ENCODE measurements around the gene EPAS1. TPM values are rescaled to one million over a fixed set of nuclear protein-coding genes. Genes with fewer than 3 reads are reported as not detected.

The EPAS1 gene
- polyA plus RNA-seq, 2 of the 4 experiments (the other 2 are of a cell fraction): 128 to 143 TPM

DNA sequence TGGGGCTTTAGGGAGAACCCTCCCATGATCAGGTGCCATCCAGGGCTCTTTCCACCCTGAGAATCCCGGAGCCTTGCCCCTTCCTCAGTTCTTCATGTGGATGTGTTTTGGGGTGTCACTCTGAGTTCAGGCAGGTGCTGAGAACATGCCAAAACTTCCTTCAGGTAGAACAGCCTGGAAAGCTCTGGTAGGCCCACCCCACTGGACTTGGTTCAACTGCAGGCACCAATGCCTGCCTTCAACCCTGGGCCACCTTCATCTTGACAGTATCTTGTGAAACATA, 85.8 kb downstream of the EPAS1 start:
- CTCF ChIA-PET: interaction anchor here (0.6 to 0.9 kb wide), 2 partner anchors 27 to 79 kb away, joined by 3 read pairs; no protein-coding TSS in a partner anchor
- POLR2A ChIA-PET: no interaction called here
- Histone ChIP-seq H3K9me3 (no peaks in the 10 kb centered on the region), H3K4me3 (no peak overlapping the region), H3K27ac (no peak overlapping the region), H3K4me1 (peaks cover 20% of the 10 kb centered on the region), H3K4me2 (no peak overlapping the region)
- no peak for DNase-seq (ENCODE audit: low read depth in 1 of 2, low spot score in 1 of 2)
- 90% methylated on average over 1 of the region's 1 CpG for WGBS (ENCODE audit: missing lambda C conversion rate)
- no peak for ATAC-seq
- TF ChIP-seq, protein P1, sequence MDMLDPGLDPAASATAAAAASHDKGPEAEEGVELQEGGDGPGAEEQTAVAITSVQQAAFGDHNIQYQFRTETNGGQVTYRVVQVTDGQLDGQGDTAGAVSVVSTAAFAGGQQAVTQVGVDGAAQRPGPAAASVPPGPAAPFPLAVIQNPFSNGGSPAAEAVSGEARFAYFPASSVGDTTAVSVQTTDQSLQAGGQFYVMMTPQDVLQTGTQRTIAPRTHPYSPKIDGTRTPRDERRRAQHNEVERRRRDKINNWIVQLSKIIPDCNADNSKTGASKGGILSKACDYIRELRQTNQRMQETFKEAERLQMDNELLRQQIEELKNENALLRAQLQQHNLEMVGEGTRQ (IDR thresholded peaks at IDR 0.05): no peak
- TF ChIP-seq RARB (CRISPR knock-in tag; IDR thresholded peaks at IDR 0.05) (no peak), RAD21 (conservative IDR thresholded peaks at IDR 0.05 in 1 of 2, IDR thresholded peaks at IDR 0.05 in 1 of 2) (no peak), HDAC2 (IDR thresholded peaks at IDR 0.05) (no peak), TP53 (CRISPR knock-in tag; IDR thresholded peaks at IDR 0.05) (no peak), EHMT2 (IDR thresholded peaks at IDR 0.05; ENCODE audit: low read depth) (no peak), JUNB (IDR thresholded peaks at IDR 0.05) (no peak), TFCP2L1 (CRISPR knock-in tag; IDR thresholded peaks at IDR 0.05) (no peak)
- no peak for FAIRE-seq

DNA sequence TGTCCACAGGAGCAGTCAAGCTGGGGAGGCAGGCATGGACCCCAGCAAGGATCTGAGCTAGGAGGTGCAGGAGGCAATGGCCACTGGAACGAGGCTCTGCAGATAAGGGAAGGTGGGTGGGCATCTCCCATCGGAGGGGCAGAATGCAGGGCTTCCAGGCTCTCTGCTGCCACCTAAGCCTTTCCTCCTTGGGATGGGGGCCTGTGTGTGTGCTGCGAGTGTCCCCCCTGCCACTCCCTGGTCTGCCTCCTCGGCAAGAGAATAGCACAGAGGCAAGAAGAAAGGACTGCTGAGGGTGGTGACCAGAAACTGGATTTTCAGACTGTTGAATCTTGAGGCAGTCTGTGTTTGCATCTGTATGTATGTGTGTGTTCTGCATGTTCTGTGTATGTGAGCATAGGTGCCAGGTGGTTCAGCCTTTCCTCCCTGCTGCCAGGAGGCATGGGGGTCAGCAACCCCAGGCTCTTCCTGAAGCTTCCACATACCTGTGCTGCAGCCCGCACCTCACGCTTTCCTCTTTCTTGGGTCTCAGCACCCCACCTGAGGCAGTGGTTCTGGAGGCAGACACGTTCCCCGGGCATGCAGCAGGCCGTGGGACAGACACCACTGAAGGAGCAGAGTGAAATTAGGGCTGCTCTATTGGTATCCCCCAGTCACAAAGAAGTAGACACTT, 86.7 kb downstream of the EPAS1 start:
- CTCF ChIA-PET: interaction anchor here (0.9 to 3.1 kb wide), 6 partner anchors 18 to 131 kb away, joined by 3 to 15 read pairs (median 3); no protein-coding TSS in a partner anchor
- no peaks in the 10 kb centered on the region for H3K9me3 ChIP-seq

DNA sequence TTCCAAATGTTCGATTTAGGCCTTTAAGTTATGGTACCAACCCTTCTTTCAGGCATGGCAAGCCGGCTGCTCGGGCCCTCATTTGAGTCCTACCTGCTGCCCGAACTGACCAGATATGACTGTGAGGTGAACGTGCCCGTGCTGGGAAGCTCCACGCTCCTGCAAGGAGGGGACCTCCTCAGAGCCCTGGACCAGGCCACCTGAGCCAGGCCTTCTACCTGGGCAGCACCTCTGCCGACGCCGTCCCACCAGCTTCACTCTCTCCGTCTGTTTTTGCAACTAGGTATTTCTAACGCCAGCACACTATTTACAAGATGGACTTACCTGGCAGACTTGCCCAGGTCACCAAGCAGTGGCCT, 87.2 kb downstream of the EPAS1 start:
- Histone ChIP-seq H3K9me3 (no peaks in the 10 kb centered on the region), H3K27ac (peak overlapping the region in 1 of 2 experiments; percentile 18; a peak in 1 of 6 replicates), H3K4me1 (peaks cover 20% of the 10 kb centered on the region), H3K4me2 (no peak overlapping the region), H3K4me3 (no peak overlapping the region)
- CTCF ChIA-PET: interaction anchor here (0.7 to 3.1 kb wide), 8 partner anchors 19 to 322 kb away, joined by 3 to 15 read pairs (median 3); no protein-coding TSS in a partner anchor
- no peak for FAIRE-seq
- POLR2A ChIA-PET: no interaction called here
- TF ChIP-seq, protein P2, sequence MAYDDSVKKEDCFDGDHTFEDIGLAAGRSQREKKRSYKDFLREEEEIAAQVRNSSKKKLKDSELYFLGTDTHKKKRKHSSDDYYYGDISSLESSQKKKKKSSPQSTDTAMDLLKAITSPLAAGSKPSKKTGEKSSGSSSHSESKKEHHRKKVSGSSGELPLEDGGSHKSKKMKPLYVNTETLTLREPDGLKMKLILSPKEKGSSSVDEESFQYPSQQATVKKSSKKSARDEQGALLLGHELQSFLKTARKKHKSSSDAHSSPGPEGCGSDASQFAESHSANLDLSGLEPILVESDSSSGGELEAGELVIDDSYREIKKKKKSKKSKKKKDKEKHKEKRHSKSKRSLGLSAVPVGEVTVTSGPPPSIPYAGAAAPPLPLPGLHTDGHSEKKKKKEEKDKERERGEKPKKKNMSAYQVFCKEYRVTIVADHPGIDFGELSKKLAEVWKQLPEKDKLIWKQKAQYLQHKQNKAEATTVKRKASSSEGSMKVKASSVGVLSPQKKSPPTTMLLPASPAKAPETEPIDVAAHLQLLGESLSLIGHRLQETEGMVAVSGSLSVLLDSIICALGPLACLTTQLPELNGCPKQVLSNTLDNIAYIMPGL (CRISPR knock-in tag; IDR thresholded peaks at IDR 0.05; ENCODE audit: borderline replicate concordance): no peak
- TF ChIP-seq ZSCAN20 (CRISPR knock-in tag; IDR thresholded peaks at IDR 0.05) (no peak), BHLHE40 (IDR thresholded peaks at IDR 0.05; ENCODE audit: low read depth, low read length) (no peak), ZNF302 (CRISPR knock-in tag; IDR thresholded peaks at IDR 0.05) (no peak), RAD21 (conservative IDR thresholded peaks at IDR 0.05 in 1 of 2, IDR thresholded peaks at IDR 0.05 in 1 of 2) (no peak), TP53 (CRISPR knock-in tag; IDR thresholded peaks at IDR 0.05) (no peak)
- TF ChIP-seq, protein P1 (IDR thresholded peaks at IDR 0.05): no peak
- TF ChIP-seq, protein P3, sequence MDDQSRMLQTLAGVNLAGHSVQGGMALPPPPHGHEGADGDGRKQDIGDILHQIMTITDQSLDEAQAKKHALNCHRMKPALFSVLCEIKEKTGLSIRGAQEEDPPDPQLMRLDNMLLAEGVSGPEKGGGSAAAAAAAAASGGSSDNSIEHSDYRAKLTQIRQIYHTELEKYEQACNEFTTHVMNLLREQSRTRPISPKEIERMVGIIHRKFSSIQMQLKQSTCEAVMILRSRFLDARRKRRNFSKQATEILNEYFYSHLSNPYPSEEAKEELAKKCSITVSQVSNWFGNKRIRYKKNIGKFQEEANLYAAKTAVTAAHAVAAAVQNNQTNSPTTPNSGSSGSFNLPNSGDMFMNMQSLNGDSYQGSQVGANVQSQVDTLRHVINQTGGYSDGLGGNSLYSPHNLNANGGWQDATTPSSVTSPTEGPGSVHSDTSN (IDR thresholded peaks at IDR 0.05): no peak
- no peak for DNase-seq (ENCODE audit: low read depth in 1 of 2, low spot score in 1 of 2)
- ATAC-seq: no peak
- 92% methylated on average over 12 of the region's 12 CpGs for WGBS (ENCODE audit: missing lambda C conversion rate)

More for the DNA sequence above, 86.7 kb downstream of the EPAS1 start:
- H3K4me1 ChIP-seq: peaks cover 20% of the 10 kb centered on the region
- no peak for DNase-seq (ENCODE audit: low read depth in 1 of 2, low spot score in 1 of 2)
- 91% methylated on average over 9 of the region's 9 CpGs for WGBS (ENCODE audit: missing lambda C conversion rate)
- ATAC-seq: no peak
- H3K27ac ChIP-seq: peak overlapping the region in 1 of 2 experiments; percentile 18; a peak in 1 of 6 replicates
- no peak overlapping the region for H3K4me3 ChIP-seq
- FAIRE-seq: no peak
- no peak overlapping the region for H3K4me2 ChIP-seq
- POLR2A ChIA-PET: no interaction called here
- TF ChIP-seq, protein P4, sequence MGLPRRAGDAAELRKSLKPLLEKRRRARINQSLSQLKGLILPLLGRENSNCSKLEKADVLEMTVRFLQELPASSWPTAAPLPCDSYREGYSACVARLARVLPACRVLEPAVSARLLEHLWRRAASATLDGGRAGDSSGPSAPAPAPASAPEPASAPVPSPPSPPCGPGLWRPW (IDR thresholded peaks at IDR 0.05): no peak
- 0 out of 2 replicates have a peak, but pooled peaks have one; percentile 59 for TF ChIP-seq POLR2AphosphoS2 (conservative IDR thresholded peaks at IDR 0.05; ENCODE audit: low read length)
